Measurements from ENCODE around the gene ZNF598.

ZNF598 gene

DNA sequence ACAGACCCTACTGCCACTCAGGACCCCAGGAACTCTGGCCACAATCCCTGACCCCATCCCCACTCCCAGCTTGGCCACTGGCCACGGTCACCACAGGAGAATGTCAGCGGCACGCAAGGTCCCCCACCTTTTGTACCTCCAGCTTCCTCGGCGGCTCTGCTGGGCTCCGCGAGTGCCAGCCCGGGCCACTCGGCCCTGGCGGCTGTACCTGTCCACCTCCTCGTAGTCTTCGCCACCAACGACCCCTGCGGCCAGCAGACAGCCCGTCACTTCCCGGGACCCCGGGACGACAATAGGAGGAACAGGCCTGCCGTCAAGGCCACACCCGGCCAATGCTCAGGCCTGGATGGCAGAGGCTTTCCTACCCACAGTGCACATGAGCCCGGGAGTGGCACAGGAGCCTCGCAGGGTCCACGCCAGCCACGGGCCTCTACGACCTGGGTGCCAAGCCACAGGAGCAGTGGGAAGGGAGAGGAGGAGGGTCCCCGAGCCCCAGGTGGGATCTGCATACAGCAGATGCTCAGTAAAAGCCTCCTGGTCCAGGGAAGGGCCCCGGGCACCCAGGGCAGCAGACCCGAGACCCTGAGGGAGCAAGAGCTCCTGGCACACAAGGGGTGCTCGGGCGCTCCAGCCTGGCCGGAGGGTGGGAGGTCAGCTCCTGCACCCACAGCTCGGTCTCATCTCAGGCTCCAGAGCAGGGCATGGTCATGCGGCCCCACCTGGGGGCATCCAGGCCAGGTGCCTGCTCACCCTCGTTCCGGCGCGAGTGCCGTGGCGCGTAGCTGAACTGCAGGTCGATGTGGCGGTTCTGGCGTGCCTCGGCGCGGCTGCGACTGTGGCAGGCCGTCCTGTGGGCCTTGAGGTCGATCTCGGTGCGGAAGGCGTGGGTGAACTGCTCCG lies 7.9 kb downstream of the ZNF598 start:
- TF ChIP-seq ZNF274 (IDR thresholded peaks at IDR 0.05; ENCODE audit: low read depth, low read length) = no peak
- no peak overlapping the region for H3K4me3 ChIP-seq (ENCODE audit: low read length)

DNA sequence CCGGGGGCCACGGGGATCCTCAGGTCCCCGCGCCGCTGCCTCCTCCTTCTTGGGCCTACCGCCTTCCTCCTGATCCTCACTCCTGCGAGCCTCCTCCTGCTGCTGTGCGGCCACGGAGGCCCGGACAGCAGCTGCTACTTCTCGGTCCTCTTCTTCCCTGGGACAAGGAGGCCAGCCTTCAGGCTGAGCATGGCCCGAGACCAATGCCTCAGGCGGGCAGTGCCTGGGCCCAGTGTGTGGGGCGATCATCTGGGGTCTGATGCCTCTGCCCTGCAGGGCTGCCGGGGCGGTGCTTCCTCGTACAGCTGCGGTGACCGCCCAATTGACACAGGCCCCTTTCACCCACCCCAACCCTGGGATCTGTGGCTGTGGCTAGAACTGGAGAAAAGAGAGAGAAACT lies 8.6 kb downstream of the ZNF598 start:
- TF ChIP-seq ZNF274 (IDR thresholded peaks at IDR 0.05; ENCODE audit: low read depth, low read length) = no peak

DNA sequence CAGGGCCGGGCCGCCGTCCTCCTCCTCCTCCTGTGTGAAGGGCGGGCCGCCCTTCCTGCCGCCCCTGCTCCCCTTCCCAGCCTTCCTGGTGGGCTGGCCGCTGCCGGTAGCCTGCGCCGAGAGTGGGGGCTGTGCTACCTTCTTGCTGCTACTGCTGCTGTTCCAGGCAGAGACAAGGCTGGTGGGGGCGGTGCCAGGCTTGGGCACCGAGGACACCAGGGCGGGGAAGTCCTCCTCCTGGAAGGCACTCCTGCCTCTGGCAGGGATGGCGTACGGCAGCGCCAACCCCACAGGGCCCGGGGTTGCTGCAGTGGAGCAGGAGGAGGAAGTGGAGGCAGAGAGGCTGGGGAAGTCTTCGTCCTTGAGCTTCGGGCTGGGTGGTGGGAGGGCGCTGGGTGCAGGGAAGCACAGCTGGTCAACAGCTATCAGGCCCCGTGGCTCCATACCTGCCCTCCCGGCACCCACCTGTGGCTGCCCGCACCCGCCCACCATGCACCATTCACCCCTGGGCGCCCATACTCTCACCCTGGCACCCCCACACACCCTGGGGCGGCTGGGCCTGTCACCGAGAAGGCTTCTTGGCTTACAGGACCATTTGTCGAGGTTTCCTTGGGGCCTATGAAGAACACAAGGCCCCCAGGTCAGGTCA lies 9.6 kb downstream of the ZNF598 start:
- TF ChIP-seq ZNF274 (IDR thresholded peaks at IDR 0.05; ENCODE audit: low read depth, low read length) = no peak
- H3K4me3 ChIP-seq (ENCODE audit: low read length) = no peak overlapping the region

More for the DNA sequence above, 8.6 kb downstream of the ZNF598 start:
- no peak overlapping the region for H3K4me3 ChIP-seq (ENCODE audit: low read length)

DNA sequence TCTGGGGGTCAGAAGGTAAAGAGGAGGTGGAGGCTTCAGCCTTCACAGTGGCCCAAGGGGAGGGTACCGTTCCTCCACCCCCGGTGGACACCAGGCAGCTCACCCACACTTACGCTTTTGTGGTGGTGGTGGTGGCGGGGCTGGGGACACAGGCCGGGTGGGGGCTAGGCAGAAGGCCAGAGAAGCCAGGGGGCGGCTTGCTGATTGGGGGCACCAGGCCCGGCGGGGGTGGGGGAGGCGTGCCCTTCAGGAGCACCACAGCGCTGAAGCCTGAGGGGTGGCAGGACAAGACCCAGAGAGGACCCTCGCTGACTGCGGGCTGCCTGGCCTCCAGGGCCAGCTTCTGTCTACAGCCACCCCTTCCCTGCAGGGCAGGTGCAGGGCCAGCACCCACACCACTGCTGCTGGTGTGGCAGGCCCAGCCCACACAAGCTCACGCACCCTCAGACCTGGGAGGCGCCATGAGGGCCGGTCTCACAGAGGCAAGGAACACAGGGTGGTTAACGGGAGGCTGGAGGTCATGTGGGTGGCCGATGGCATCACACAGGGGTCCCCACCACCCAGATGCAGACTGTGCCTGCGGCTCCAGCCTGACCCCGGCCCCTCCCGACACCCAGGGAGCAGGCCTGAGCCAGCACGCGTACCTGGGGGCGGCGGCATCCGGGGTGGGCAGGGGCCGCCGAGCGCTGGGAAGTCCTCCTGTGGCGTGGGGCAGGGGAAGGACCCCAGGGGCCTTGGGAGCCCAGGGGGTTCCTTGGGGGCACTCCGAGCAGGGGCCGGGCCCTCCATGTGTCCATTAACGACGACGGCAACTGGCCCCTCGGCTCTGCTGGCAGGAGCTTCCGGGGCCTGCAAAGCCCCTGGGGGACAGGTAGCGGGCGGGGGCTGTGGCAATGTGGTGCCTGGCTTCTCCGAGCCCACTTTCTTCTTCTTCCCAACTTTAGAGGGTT lies 10.5 kb downstream of the ZNF598 start:
- TF ChIP-seq ZNF274 (IDR thresholded peaks at IDR 0.05; ENCODE audit: low read depth, low read length) = no peak

DNA sequence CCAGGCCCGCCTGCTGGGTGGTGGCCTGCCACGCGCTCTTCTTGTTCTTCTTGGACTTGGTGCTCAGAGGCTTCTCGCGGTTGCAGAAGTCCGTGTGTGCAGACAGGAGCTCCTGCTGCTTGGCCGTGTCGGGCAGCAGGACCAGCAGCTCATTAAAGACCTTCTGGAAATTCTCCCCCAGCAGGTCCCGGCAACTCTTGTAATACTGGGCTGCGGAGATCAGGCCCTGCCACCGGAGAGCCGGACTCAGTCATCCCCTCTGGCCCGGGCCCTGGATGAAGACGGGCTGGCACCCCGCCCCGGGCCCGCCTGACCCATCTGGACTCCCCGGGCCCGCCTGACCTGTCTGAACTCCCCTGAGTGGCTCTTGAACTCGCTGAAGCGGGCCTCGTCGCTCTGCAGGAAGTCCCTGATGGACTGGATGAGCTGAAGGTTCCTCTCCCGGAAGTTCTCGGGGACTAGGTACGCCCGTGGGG lies 11.2 kb downstream of the ZNF598 start:
- no peak for TF ChIP-seq ZNF274 (IDR thresholded peaks at IDR 0.05; ENCODE audit: low read depth, low read length)
- H3K4me3 ChIP-seq (ENCODE audit: low read length) = no peak overlapping the region

More for the DNA sequence above, 10.5 kb downstream of the ZNF598 start:
- no peak overlapping the region for H3K4me3 ChIP-seq (ENCODE audit: low read length)

DNA sequence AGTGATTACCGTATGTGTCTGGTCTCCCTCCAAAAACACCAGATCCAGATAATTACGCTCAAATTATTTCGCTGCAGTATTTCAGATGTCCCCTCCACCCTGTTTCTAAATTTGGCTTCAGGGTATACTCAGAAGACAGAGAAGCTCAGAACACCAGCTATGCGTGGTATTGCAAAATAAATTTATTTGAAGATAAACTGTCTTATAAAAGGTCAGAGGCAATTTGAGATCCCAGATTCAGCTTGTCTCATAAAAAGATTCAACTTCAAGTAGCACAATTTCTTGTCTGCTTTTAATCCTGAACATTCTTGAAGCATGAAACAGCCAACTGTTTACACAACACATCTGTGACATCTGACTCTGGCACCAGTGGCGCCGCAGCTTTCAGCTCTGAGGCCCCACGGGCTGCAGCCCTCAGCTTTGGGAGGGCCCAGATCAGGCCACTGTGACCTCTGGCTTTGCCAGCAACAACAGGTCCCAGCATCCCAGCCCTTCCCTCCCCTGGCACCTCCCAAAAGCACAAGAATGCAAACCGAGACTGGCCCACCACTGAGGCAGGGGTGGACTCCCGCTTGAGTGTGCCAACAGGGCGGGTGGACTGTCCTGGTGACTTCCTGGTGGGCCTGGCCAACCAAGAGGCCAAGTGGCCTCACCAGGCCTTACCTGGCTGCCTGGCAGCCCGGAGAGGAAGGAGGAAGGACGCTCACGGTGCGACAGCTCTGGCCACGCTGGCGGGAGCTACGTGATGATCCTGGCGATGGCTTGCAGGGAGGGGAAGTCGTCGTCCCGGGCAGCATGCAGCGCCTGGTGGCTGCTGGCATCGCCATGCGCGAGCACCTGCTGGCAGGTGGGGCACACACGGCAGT lies 11.9 kb downstream of the ZNF598 start:
- TF ChIP-seq ZNF274 (IDR thresholded peaks at IDR 0.05; ENCODE audit: low read depth, low read length) = no peak
- no peak overlapping the region for H3K4me3 ChIP-seq (ENCODE audit: low read length)

DNA sequence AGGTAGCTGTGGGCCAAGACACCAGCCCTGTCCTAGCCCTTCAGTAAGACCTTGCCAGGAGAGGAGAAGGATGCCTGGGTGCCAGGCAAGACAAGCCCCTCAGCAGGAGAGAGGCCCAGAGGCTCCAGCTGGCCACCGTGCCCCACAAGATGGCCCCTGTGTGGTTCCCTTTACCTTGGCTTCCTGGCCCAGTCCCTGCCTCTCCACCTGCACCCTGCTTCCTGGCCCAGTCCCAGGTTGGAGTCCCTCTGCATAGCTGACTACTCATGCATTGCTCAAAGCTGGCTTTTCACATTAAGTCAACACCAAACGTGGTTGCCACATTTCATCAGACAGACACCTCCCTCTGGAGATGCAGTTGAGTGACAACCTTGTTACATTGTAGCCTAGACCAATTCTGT lies 15.9 kb downstream of the ZNF598 start:
- TF ChIP-seq ZNF274 (IDR thresholded peaks at IDR 0.05; ENCODE audit: low read depth, low read length) = no peak
- no peak overlapping the region for H3K4me3 ChIP-seq (ENCODE audit: low read length)

DNA sequence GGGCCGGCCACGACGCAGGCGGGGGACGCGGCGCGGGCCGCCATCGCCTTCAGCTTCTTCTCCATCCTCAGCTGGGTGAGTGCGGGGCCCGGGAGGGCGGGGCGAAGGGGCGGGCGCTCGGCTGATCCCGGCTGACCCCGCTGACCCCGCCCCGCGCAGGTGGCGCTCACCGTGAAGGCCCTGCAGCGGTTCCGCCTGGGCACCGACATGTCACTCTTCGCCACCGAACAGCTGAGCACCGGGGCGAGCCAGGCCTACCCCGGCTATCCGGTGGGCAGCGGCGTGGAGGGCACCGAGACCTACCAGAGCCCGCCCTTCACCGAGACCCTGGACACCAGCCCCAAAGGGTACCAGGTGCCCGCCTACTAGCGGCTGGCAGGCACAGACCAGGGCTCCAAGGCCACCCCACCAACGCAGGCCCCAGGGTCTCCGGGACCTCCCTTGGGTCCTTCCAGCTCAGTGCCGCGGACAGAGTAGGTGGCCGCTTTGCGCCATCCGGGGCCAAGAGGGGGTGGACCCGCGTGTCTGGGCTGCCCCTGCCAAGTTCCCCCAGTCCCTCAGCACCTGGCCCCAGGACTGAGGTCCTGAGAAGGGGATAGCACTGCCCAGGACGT lies 16.8 kb downstream of the ZNF598 start:
- H3K4me3 ChIP-seq (ENCODE audit: low read length) = no peak overlapping the region; the same call in 1 of the 2 replicates
- no peak for TF ChIP-seq ZNF274 (IDR thresholded peaks at IDR 0.05; ENCODE audit: low read depth, low read length)

DNA sequence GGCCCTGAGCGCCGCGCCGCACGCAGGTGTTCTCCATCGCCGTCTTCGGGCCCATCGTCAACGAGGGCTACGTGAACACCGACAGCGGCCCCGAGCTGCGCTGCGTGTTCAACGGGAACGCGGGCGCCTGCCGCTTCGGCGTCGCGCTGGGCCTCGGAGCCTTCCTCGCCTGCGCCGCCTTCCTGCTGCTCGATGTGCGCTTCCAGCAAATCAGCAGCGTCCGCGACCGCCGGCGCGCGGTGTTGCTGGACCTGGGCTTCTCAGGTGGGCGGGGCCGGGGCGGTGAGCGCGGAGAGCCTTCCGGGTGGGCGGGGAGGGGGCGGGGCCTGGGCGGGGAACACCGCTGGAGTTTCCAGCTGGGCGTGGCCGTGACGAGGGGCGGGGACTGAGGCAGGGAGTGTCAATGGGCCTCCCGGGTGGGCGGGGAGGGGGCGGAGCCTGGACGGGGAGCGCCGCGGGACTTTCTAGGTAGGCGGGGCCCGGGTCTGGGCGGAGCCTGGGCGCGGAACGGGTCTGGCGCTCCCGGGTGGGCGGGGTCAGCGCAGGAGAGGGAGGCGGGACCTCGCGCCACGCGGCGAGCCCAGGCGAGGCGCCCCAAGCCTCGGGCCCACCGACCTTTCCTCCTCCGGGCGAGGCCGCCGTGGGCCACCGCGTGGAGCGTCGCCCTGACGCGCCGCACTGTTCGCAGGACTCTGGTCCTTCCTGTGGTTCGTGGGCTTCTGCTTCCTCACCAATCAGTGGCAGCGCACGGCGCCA lies 17.5 kb downstream of the ZNF598 start:
- peak overlapping the region; percentile 52; the same call in 1 of the 2 replicates for H3K4me3 ChIP-seq (ENCODE audit: low read length)
- TF ChIP-seq ZNF274 (IDR thresholded peaks at IDR 0.05; ENCODE audit: low read depth, low read length) = no peak

DNA sequence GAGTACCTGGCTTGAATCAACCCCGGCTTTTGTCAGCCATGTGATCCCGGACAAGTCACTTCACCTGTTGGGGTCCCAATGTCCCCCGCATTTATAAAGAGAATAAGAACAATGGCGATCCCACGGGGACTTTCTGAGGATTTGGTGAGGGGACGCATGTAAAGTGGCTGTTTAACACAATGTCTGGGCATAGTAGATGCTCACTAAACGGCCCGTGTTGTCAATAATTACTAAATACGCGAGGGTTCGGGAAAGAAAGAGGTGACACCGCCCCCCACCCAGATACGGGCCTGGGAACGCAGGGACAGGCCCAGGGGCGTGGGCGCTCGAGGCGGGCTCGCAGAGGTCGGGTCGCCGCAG lies 18.1 kb downstream of the ZNF598 start:
- no peak for TF ChIP-seq ZNF274 (IDR thresholded peaks at IDR 0.05; ENCODE audit: low read depth, low read length)
- H3K4me3 ChIP-seq (ENCODE audit: low read length) = peak overlapping the region; percentile 52; the same call in 1 of the 2 replicates

DNA sequence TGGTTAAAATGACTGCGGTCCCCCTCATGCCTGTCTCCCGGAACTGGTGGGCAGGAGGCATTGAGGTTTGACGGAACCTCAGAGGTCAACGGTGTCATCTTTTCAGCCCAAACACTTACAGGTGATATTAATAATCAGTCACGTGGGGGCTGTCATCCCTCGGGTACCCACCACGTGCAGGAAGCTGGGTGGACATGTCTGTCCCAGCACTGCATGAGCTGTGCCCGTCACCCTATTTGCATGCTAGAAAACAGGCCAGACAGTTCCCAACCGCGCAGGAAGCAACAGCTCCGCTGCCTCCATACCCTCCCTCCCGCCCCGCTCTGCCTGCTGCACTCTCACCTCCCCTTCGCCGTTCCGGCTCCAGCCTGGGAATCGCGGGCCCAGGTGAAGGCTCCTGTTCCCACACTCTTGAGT lies 18.5 kb downstream of the ZNF598 start:
- TF ChIP-seq ZNF274 (IDR thresholded peaks at IDR 0.05; ENCODE audit: low read depth, low read length) = no peak
- peak overlapping the region; percentile 52; the same call in 1 of the 2 replicates for H3K4me3 ChIP-seq (ENCODE audit: low read length)
